Fibroblast of pulmonary artery (primary cell): Measurements from ENCODE around the gene RALGPS1.

Experiments
- DNase-seq: peaks from one replicate; pipeline ENCODE4 v3.0.0-alpha.2; 2010; ENCODE audit warnings: low read depth
- H3K4me3 ChIP-seq: replicated peaks from 2 replicates; pipeline ENCODE4 v1.5.1; 2011; ENCODE audit warnings: low read depth, mild to moderate bottlenecking, control low read depth, low read length, moderate library complexity
- TF ChIP-seq, protein P1 (sequence below): IDR thresholded peaks from 2 replicates; pipeline ENCODE4 v1.5.1; 2011; ENCODE audit warnings: mild to moderate bottlenecking, control low read depth, low read length, inconsistent platforms; ENCODE audit errors: missing control alignments

The RALGPS1 gene

DNA sequence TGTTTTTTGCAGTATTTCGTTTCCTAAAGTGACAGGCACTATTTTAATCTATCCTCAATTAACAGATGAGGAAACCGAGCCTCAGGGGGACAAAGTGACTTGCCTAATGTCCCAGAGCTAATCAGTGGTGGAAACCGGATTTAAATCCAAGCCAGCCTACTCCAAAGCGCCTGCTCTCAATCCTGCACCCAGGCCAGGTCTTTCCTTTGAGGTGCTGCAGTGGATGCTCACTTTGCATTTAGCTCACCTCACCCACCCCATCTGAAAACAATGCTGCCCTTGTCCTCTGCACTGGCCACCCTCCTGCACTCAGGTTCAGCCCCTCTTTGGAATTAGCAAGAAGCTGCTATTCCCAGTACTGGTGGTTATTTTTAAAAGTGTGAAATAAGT is 191.9 kb downstream of the RALGPS1 start:
- no peak for DNase-seq
- TF ChIP-seq, protein P1, sequence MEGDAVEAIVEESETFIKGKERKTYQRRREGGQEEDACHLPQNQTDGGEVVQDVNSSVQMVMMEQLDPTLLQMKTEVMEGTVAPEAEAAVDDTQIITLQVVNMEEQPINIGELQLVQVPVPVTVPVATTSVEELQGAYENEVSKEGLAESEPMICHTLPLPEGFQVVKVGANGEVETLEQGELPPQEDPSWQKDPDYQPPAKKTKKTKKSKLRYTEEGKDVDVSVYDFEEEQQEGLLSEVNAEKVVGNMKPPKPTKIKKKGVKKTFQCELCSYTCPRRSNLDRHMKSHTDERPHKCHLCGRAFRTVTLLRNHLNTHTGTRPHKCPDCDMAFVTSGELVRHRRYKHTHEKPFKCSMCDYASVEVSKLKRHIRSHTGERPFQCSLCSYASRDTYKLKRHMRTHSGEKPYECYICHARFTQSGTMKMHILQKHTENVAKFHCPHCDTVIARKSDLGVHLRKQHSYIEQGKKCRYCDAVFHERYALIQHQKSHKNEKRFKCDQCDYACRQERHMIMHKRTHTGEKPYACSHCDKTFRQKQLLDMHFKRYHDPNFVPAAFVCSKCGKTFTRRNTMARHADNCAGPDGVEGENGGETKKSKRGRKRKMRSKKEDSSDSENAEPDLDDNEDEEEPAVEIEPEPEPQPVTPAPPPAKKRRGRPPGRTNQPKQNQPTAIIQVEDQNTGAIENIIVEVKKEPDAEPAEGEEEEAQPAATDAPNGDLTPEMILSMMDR, result no peak

DNA sequence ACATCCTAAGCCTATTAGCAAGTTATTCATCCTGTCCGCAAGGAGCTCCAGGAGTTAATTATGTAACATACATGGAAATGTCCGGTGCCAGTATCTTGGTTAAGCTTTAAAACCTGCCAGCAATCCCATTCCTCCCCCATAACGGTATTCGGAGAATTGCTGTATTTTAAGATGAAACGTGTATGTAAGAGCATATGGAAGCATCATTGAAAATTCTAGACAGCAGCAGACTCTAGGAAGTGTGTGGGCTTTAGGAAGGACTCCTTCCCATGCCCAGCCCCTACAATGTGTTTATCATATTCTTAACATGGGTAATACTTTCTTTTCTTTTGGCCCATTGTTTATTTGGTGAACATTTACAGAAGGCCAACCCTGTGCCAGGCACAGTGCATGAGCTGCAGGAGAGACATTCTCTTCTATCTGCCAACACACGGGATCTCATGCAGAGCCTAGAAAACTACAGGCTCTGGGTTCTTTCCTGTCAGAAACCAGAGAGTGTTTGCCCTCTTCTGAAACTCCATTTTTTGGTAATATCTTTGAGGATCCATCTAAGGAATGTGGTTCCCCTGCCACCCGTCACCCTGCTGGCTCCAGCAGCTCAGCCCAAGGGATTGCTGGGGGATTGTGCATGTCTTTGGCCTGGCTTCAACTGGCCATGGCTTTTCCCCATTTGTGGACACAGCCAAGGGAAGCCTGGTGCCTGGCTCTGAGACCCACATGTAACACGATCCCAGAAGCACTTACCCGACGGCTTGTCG is 192.8 kb downstream of the RALGPS1 start:
- no peak overlapping the region for H3K4me3 ChIP-seq
- DNase-seq, result no peak
- TF ChIP-seq, protein P1, result no peak

More for the DNA sequence above, 191.9 kb downstream of the RALGPS1 start:
- H3K4me3 ChIP-seq, result no peak overlapping the region

DNA sequence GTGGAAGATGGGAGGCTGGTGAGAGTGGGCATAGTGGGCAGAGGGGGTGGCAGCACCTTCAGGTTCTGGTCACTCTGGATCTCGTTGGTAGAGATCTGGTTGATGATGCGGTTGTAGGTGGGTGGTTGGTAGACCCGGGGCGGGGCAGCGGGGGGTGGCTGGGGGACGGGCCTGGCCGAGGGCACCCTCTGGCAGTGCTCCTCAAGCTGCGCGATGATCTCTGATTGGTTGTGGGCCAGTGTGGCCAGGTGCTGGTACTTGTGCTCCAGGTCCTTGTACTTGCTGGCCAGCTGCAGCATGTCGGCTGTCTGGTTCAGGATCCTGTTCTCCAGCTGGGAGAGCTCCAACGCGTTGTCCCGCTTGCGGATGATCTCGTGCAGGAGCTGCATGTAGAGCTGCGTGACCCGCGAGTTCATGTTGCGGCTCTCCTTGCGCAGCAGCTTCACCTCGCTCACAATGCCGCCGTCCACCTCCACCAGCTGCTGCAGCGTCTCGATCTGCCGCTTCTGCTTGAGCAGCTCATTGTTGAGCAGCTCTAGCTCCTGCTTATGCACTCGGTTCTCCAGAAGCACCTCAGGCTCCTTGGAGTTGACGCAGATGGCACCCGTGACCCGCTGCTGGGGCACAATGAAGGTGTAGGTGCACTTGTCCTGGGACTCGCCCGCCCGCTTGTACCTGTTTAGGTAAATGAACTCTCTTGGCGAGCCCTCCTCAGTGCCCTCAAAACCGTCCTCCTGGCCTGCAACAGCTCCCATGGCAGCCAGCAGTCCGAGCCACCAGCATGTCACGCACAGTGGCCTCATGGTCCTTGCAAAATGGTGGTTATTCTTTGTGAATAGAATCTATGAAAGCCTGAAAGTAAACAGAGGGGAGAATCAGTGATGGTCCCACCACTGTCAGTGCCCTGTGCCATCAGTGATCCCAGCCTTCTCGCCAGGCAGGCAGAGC is 193.6 kb downstream of the RALGPS1 start:
- DNase-seq, result no peak
- H3K4me3 ChIP-seq, result no peak overlapping the region
- TF ChIP-seq, protein P1, result no peak

DNA sequence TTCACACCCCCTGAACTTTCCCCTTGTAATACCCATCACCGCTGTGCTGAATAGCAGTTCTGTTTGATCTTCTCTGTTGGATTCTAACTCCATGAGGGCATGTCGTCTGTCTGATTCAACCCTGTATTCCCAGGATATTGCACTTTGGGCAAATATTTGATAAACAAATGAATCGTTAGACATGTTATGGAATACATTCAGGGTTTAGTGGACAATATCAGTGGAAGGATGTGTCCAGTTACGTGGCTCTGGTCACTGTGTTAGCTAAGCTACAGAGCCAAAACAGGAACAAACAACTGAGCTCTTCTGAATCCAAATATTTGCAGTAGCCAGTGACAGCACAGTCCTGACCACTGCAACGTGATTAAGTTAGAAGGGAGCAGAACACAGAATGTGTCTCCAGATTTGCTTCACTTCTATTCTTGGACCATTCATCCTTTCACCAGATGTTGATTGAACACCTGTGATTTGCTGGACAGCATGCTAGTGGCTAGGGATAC is 194.7 kb downstream of the RALGPS1 start:
- DNase-seq, result no peak
- TF ChIP-seq, protein P1, result no peak
- H3K4me3 ChIP-seq, result no peak overlapping the region

DNA sequence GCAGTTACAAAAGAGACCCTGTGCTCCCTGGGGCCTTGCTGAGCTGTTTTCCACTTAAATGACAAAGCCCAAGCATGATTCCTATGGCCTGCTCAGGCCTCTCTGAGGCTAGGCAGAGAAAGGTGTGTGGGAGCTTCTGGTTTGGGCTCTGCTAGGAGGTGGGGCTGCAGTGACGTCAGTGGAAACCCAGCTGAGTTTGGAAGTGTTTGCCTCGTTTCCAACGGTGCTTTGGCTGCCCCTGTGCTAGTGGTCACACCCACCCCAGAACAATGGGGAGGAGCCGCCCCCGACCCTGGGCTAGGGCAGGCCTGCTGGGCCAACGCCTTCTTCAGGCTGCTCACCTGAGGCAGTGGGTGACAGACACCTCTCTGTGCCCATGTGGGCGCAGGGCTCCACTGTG is 197.5 kb downstream of the RALGPS1 start:
- TF ChIP-seq, protein P1, result no peak
- peak; percentile 41 for DNase-seq
- H3K4me3 ChIP-seq, result no peak overlapping the region

DNA sequence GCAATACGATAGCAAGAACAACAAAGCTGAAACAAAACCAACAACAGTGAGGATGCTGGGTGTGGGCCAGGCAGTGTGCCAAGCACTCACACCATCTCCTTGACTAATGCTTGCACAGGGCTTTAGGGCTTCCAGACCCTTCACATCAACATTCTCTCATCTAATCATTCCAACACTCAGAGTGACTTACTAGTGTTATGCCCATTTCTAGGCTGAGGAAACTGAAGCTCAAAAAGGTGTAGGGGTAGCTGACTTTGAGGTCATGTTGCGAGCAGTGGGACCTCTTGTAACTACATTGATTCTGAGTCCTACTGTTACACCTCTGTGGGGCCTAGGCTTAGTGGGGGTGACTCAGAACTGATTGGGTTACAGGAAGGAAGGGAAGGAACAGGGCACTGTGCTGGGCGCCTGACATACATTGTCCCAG is 198.2 kb downstream of the RALGPS1 start:
- no peak overlapping the region for H3K4me3 ChIP-seq
- TF ChIP-seq, protein P1, result no peak
- DNase-seq, result no peak
